Ishikawa (cell line): ENCODE measurements around the gene RPL38.

Source experiments
- CREB1 ChIP-seq: IDR thresholded peaks from 2 replicates; pipeline ENCODE4 v1.6.1; 2012; ENCODE audit warnings: low read depth
- EP300 ChIP-seq: IDR thresholded peaks from 2 replicates; pipeline ENCODE4 v1.6.1; 2012; ENCODE audit warnings: borderline replicate concordance
- FOXM1 ChIP-seq: IDR thresholded peaks from 2 replicates; pipeline ENCODE4 v1.6.1; 2012; ENCODE audit warnings: low read depth, borderline replicate concordance
- MAX ChIP-seq: IDR thresholded peaks from 2 replicates; pipeline ENCODE4 v1.6.1; 2012
- TAF1 ChIP-seq: IDR thresholded peaks from 2 replicates; pipeline ENCODE4 v1.6.1; 2012; ENCODE audit warnings: low read depth, mild to moderate bottlenecking
- TCF12 ChIP-seq: IDR thresholded peaks from 2 replicates; pipeline ENCODE4 v1.6.1; 2012; ENCODE audit warnings: low read depth
- TEAD4 ChIP-seq: IDR thresholded peaks from 2 replicates; pipeline ENCODE4 v1.6.1; 2012
- ZBTB7A ChIP-seq: IDR thresholded peaks from 2 replicates; pipeline ENCODE4 v1.6.1; 2012; ENCODE audit warnings: low read depth
- TF ChIP-seq, protein P1 (sequence below): IDR thresholded peaks from 2 replicates; pipeline ENCODE4 v1.6.1; 2012; ENCODE audit warnings: low read depth, mild to moderate bottlenecking

- TF ChIP-seq EP300 (no peak), FOXM1 (no peak), TAF1 (no peak), MAX (no peak), TCF12 (no peak), CREB1 (no peak), ZBTB7A (no peak), TEAD4 (no peak)
- TF ChIP-seq, protein P1, sequence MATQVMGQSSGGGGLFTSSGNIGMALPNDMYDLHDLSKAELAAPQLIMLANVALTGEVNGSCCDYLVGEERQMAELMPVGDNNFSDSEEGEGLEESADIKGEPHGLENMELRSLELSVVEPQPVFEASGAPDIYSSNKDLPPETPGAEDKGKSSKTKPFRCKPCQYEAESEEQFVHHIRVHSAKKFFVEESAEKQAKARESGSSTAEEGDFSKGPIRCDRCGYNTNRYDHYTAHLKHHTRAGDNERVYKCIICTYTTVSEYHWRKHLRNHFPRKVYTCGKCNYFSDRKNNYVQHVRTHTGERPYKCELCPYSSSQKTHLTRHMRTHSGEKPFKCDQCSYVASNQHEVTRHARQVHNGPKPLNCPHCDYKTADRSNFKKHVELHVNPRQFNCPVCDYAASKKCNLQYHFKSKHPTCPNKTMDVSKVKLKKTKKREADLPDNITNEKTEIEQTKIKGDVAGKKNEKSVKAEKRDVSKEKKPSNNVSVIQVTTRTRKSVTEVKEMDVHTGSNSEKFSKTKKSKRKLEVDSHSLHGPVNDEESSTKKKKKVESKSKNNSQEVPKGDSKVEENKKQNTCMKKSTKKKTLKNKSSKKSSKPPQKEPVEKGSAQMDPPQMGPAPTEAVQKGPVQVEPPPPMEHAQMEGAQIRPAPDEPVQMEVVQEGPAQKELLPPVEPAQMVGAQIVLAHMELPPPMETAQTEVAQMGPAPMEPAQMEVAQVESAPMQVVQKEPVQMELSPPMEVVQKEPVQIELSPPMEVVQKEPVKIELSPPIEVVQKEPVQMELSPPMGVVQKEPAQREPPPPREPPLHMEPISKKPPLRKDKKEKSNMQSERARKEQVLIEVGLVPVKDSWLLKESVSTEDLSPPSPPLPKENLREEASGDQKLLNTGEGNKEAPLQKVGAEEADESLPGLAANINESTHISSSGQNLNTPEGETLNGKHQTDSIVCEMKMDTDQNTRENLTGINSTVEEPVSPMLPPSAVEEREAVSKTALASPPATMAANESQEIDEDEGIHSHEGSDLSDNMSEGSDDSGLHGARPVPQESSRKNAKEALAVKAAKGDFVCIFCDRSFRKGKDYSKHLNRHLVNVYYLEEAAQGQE = no peak
Measured at GRCh38 chr17:74224959-74225725, 21.7 kb downstream of the RPL38 start.
